Stimulated activated CD8-positive, alpha-beta memory T cell treated with anti-CD3 and anti-CD28 coated beads, Interleukin-15, amount 100 ng/mL, for 4 hours (primary cell): ENCODE results near the gene TNIK.

Experiments
- DNase-seq, 2 donors: peaks; one replicate each; pipeline ENCODE4 v3.0.0-alpha.2; 2020; ENCODE audit warnings: low read depth in 2 of 2

Gene TNIK

DNA sequence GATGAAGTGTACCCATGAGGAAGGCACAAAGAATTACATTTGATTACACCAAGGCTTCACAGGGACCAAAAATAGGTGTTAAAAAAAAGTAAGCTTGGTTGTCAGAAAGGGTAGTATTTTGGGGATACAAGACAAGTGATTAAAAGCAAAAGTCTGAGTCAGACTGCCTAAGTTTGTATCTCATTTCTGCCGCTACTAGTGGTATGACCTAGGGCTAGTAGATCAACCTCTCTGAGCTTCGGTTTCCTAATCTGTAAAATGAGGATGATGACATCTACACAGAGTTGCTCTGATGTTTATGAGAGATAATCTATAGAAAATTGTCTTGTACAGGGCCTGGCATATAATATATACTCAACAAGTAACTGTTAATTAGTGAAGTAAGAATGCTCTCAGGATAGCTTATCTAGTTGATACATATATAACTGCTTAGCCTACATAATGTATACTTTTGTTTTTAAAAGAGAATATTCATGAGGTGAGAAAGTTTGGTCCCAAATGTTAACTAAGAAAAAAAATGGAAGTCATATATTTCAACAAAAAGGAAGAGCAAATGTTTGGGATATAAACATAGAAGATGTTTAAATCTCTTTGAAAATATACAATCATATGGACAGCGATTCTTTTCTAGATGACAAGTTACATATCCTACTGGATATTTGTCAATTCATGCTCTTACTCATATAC lies 270.7 kb downstream of the TNIK start:
- DNase-seq: no peak

DNA sequence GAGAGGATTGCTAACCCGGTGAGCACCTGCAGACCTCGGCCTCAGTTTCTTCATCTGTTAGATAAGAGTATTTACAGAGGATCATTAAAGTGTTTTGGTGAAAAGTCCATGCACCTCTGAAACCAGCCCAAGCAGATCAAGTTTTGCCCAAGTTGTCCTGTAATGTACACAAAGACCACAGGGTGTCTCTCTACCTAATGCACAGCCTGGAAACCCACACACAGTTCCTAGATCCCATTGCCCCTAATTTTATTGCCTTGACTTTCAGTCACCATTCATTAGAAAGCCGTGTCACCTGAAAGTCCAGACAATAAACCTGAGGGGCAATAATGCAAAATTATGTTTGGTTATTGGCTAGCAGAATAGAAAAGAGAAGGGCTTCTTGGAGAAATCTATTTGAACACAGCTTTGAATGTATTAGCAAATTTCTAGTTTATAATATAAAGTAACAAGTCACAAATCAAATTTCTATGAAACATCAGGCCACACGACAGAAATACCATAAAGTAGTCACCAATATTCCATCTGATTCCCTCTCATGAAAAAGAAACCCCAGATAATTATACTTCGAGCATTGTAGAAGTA lies 272.4 kb downstream of the TNIK start:
- DNase-seq: no peak

DNA sequence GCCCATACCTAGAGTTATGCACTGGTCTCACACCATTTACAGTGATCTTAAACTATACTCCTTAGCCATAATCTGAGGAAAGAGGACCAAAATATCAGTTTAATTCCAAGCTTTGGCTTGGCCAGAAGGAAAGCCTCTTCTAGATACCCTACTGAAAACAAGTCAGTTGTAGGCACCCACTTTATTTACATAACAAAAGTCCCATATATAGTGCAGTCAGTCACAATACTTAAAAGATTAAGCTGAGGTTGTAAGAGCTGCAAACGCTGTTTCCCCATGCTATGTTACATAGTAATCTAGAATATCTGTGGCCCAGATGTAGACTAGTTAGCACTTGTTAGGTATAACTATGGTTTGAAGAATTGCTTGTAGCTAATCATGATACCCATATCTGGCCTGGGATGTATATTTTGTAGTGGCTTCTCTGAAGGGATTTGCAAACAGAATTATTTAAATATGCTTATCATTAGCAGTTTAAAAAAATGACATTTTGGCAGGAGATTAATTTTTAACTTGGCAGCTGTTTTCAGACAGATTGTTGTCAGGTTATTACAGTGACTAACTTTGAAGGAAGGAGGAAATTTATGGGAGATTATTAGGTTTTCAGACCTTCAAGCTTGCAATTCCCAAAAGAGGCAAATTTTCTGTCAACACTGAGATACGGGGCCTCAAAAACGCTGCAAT lies 273.2 kb downstream of the TNIK start:
- DNase-seq: no peak

DNA sequence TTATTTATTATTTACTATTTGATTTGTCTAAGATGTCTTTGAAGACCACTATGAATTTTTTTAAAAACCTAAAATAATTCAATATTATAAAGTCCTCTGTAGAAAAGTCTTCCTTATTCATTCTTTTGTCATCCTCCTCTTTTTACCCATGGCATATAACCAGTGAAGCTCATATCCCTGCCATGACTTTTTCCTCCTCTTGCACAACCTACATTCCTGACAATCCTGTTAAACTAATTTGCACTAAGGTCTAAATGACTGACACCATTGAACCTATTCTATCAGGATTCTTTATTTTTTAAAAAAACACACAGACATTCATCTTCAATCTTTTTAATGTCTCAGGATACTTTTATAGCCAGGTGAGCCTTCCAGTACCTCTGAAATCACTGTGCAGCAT lies 273.8 kb downstream of the TNIK start:
- DNase-seq: no peak

DNA sequence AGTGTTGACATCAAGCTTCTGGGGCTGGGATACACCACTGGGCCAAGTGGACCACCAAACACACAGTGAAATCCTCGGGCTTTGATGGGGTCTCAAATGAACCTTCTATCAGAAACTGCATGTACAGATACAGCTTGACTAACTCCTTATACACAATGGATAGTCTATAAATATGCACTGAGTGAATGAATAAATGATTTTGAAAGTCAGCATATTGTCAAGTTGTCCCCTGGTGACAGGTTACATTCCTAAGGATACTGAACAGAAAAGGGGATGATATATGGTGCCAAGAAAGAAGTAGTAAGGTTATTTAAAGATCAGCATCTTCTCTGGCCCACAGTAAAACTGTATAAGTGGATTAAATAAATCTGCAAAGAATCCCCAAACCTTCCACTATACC lies 274.2 kb downstream of the TNIK start:
- DNase-seq: no peak

DNA sequence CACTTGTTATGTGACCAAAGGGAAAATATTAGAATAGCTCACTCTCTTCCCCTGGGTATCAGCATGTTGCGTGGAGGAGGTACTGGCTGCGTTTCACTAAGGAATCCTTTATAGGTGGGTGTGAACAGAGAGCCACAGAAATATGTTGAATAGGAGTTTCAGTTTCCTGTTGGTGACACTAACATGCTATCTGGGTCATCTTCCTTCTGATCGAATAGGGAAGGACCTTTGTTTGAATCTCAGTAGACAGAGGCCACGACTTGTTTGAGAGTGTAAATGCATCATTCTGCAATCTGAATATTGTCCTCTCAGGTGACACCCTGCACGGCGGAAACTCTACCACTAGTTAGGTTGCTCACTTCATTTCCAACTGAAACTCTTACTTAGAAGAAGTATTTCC lies 275.8 kb downstream of the TNIK start:
- no peak for DNase-seq

DNA sequence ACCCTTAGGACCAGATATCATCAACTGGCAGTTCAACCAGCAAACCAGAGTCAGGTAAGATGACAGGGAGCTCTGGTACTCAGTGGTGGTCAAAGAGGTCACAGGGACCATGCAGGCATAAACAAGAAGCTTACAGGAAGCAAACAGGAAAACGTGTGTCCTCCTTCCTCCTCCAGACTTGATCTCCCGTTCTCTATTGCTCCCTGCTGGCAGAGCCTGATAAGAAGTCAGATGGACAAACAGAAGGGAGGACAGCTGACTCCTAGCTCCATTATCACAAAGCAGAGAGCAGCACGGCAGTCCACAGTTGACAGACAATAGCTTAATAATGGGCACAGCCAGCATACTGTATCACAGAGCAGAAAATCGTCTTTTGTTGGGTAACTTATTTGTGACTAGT lies 277.2 kb downstream of the TNIK start:
- no peak for DNase-seq

DNA sequence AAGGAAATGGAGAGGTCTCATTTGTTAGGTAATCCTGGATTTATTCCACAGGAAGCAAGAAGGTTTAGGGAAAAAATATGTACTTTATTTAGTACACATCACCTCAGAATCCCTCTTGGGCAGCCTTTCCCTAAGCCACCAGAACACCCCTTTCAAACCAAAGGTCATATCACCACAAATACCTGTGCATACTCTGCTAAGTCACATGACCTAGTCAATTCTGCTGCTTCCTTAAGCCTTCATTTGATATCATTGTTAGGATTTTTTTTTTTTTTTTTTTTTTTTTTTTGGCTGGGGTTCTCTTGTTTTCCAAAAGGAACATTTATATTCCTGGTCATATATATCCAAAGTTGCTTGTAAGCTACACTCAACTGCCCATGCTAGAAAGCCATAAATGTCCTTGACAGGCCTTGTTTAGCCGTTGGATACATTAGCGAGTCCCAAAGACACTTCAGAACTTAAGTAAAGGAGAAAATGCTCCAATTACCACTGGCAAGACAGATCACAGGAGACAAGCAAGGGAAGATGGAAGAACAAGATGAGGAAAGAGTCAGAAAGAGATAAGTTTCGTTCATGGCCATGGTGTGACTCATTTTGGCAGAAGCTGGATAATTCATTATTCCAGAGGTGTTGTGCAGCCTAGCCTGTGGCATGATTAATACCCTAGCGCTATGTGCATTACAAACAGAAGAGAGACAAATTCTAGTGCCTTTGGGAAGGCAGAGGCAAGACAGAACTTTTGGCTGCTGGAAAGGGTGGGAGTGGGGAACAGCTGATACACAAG lies 278.1 kb downstream of the TNIK start:
- DNase-seq: no peak

DNA sequence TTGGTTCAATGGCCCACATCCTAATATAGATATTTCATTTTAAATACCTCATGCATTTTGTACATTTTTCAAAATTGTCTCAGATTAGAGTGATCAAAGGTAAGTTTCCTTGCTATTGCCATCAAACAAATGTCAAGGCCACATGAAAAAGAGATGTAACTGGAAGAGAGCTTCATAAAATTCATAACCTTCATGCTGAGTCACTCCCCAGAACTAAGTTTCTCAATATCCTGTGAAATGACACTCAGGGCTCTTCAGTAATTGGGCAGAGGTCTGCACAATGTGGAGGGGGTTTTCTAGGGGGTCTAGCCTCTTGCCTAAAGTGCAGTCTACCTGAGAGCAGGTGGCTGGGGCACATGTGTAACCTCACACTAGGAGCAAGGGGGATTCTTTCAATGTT lies 281.5 kb downstream of the TNIK start:
- DNase-seq: no peak

DNA sequence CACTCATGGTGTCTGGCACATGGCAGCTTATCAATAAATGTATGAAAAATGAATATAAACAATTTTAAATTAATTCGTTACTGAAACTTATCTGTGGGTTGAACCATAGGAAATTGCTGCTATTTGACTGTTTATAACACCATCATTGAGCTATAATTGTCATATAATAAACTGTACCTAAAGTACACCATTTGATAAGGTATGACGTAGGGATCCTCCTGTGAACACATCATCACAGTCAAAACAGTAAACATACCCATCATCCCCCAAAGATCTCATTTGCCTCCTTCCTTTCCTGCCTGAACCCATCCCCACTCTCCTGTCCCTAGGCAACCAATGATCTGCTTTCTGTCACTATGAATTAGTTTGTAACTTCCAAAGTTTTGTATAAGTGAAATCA lies 282.7 kb downstream of the TNIK start:
- DNase-seq: no peak

DNA sequence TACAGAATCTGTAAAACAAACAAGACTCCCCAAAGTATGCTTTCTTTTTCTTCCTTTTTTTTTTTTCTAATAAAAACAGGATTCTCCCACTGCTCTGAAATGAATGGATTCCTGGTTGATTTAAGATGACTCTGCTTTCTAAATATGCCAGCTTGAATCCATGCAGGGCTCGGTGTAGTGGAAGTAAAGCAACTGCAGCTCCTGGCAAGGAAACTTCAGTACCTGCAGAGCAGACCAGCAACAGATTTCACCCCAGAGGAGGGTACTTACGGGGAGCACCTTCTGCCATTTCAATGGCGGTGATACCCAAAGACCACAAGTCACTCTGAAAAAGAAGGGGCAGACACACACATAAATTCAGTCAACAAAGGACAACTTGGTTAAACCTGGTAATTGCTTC lies 283.1 kb downstream of the TNIK start:
- DNase-seq: no peak

DNA sequence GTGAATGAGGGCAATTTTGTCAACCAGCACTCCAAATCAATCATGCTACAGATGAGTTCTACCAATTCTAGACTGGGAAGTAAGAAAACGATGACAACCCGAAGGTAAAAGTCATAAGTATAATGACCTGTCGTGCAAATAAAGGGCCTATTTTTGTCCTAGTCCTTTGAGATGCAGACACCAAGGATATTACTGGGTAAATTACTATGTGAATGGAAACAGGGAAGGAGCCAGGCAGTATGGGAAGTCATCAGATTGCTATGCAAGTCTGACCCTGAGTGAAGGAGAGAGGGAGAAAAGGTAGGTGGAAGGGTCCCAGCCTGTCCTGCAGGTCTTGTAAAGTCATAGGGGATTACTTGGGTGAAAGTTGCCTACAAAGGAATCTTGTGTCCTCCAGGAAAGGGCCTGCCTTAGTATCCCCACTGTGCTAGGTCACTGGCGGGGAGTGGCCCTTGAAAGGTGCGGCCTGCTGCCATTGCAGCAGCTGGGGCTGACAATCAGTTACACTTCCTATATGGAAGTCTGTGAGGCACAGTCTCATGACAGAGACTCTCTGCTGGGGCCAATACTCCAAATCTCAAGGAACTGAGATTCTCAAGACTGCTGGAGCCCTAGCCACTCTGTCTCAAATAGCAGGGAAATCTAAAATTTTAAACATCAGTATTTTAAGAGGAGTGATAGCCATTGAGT lies 283.8 kb downstream of the TNIK start:
- DNase-seq: no peak

DNA sequence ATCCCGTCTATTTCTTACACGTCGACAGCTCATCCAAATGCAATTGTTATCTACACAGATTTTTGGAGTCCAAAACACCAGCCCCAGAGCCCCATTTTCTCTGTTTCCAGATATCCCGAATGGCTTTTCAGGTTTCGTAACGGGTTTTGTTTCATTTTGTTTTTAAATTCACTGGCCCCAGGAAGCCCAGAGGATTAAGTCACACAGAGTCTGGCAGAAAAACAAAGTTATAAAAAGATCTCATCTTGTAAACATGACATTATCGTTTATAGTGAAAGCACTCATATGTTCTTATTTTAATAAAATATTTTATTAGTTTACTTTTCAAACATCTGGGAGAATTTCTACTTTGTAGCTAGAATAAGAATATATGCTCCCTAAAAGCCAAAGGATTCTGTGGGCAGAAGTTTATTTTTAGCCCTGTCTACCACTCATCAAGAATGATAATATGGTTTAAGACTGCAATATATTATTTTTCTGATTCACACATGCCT lies 284.4 kb downstream of the TNIK start:
- DNase-seq: no peak

DNA sequence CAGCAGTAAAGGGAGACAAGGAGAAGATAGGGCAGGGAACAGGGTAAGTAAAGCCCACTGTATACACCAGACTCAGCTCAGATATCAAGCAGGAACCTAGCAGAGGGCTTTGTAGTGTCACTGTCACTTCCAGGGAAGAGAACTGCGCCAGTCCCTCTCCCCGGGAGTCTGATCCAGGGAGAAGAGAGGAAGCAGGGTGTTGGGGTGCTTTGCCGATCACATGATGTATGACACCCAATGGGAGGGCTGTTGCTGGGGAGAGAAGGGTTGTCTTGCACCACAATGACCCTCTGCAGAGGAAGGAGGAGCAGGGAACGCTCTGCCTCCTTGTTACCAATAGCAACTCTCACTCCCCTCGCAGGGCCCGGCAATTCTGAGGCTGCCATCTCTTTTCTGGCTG lies 286.5 kb downstream of the TNIK start:
- no peak for DNase-seq

DNA sequence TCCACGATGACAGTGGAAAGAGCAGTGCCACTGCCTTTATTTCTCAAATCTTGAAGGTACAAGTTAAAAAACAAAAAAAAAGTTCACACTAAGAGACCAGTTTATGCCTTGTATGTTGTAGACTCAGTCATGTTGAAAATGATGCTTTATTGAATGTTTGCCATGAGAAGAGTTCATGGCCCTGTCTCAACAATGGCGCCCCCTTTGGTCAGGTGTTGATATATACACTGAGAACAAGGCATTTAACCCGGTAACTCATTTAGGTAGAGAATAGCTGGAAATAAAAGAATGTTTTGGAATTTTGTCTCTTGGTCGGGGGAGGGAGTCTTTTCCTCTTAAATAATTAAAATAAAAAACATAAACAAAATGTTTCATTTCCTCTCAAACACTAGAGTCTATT lies 288.1 kb downstream of the TNIK start:
- DNase-seq: no peak

DNA sequence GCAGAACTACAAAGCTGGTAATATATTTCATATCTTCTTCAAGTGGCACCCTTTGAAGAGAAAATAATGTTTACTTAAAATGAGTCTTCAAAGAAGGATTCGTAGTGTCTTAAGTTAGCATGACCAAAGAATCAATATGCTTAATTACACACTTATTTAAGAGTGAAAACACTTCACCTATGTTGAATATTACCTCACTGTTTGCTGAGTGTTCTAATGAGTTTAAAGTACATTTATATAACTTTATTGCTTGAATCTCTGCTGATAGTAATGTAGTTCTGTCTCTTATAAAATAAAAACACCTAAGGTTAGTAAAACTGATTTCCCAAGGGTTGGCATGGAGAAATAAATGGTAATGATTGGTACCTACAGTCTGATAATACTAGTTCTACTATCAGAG lies 290.3 kb downstream of the TNIK start:
- no peak for DNase-seq

DNA sequence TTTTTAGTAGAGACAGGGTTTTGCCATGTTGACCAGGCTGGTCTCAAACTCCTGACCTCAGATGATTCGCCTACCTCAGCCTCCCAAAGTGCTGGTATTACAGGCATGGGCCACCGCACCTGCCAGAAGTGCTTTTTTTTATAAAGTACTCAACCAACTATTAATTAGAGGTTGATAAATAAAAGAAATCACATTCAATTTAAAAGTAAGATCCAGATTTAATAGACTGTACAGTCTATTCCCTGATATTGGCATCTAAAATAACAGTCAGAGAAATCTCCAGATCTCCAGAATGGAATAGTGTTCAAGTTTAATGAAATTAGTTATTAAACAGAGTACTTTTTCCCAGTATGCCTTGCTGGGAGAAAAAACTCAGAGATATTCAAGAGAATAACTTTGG lies 290.8 kb downstream of the TNIK start:
- no peak for DNase-seq

DNA sequence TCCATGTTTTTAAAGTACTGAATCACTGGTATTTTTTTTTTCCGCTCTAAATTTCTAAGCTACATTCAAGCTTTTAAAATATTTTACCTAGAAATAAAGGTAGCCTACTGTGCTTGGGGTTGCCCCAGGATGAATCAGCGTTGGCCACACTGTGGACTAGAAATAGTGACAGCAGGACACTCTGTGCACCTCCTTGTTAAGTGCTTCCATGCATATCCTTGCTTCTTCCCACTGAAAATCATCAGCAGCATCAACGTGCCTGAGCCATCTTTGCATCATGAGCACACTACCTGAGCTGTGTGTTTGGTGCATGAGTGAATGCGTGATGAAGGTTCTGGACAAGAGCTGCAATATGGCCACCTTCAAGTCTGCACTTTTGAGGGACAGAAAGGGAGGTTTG lies 291.7 kb downstream of the TNIK start:
- no peak for DNase-seq

DNA sequence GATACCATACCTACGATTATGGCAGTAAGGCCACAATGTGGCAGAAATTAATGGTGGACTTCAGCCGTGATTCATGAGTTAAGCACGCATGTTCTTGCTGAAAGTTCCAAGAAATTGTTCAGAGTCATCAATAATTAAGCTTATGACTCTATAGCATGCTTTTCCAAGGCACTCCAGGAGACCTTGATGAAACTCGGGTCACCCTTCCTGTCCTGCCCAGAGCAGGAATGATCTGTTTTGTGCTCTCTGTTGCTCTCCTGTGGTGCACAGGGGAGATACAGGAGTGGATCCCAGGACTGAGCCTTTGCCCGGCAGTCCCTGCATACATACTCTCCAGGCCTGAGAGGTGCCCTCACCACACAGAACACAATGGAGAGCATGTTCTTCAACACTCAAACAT lies 292.1 kb downstream of the TNIK start:
- no peak for DNase-seq

DNA sequence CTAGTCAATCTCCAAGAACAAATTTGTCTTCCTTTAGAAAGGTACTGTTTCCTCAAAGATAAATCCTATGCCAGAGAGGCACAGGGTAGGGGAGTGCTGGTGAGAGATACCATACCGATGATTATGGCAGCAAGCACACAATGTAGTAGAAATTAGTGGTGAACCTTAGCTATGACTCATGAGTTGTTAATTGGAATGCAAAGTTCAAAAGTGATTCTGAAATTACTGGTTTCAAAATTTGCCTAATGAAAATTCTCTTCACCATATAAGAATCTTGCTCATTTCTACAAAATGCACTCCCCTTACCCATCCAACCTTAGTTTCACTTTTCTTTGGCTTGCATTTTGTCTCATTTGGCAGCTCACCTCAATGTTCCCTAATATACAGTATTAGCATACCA lies 294.2 kb downstream of the TNIK start:
- DNase-seq: no peak

DNA sequence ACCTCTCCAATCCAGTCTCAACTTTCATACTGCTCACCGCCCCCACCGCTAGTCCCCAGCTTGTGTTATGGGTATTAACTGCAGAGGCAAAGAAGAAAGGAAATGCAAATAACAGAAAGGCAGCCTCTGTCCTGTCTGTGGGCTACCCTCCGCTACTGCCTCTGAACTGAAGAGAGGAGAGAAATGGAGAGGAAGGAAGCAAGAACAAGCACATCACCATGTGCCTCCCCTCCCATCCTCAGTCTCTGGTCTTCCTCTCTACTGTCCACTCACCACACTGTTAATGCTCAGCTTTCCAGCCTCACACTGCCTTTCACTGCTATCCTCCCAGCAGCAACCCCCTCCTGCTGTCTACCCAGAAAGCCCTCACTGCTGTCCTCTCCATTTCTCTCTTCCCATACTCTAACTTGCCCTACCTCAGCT lies 294.7 kb downstream of the TNIK start:
- no peak for DNase-seq

DNA sequence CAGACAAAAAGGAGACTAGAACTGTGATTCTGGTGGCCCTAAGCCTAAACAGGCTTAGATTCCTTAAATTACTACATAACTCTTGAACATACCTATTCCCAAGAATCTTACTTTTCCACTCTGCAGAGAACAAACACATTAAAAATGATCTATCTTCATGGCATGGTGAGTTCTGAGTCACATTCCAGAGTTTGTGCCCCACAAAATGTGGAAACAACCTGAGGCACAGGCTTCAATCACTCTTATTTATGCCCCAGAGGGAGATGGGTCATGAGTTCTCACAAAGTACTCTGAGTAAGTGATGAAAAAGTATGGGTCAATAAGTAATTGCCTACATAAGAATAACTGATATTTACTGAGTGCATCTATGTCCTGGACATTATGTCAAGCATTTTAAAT lies 296.1 kb downstream of the TNIK start:
- no peak for DNase-seq
